NCI-H2081 (cell line): ENCODE data around the gene TDRD6.
"Not testable (repeated sequence)": the region's sequence is repeated elsewhere in the genome, so short reads cannot be mapped to it uniquely, and the experiment has no call there.

Experiments used
- DNase-seq, 2 experiments: peaks; one replicate each; lab custom pipeline; 2025; lab: John Stamatoyannopoulos, UW

TDRD6 gene, protein sequence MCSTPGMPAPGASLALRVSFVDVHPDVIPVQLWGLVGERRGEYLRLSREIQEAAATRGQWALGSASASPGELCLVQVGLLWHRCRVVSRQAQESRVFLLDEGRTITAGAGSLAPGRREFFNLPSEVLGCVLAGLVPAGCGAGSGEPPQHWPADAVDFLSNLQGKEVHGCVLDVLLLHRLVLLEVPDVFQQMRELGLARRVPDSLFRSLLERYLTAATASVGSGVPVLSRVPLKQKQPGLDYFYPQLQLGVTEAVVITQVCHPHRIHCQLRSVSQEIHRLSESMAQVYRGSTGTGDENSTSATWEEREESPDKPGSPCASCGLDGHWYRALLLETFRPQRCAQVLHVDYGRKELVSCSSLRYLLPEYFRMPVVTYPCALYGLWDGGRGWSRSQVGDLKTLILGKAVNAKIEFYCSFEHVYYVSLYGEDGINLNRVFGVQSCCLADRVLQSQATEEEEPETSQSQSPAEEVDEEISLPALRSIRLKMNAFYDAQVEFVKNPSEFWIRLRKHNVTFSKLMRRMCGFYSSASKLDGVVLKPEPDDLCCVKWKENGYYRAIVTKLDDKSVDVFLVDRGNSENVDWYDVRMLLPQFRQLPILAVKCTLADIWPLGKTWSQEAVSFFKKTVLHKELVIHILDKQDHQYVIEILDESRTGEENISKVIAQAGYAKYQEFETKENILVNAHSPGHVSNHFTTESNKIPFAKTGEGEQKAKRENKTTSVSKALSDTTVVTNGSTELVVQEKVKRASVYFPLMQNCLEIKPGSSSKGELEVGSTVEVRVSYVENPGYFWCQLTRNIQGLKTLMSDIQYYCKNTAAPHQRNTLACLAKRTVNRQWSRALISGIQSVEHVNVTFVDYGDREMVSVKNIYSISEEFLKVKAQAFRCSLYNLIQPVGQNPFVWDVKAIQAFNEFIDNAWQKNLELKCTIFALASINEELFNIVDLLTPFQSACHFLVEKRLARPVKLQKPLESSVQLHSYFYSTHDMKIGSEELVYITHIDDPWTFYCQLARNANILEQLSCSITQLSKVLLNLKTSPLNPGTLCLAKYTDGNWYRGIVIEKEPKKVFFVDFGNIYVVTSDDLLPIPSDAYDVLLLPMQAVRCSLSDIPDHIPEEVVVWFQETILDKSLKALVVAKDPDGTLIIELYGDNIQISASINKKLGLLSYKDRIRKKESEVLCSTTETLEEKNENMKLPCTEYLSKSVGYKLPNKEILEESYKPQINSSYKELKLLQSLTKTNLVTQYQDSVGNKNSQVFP (N-terminal part only)

GRCh38 chr6:46687619-46688097 lies at the start of gene TDRD6:
TDRD6 (plus strand) TSS chr6:46687885; CDS start chr6:46688129, 244 bp downstream.
- DNase-seq, result no peak

GRCh38 chr6:46637933-46638332 lies 49.8 kb upstream of the TDRD6 start:
- no peak for DNase-seq

DNA sequence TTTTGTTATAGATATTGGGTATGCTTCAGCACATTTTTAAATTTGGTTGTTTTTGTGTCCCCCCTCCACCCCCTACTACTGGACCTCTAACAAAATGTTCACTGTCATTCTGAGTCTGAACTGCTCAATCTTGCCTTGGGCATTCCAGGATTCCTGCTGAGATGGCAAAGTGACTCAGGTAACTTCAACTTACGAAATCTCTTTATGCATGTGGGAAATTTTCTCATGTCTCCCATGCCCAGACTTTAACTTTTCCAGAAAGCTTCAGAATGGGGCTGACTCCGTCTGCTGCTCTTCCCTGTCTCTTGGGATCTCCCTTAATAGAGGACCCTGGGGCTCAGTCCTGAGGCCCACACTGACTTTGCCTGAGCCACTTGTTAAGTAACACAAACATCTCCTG lies 49.0 kb upstream of the TDRD6 start:
- DNase-seq, result no peak

- DNase-seq, result no peak
Measured at GRCh38 chr6:46642928-46643751, 44.5 kb upstream of the TDRD6 start.

GRCh38 chr6:46645265-46645664 lies 42.4 kb upstream of the TDRD6 start:
- no peak for DNase-seq

GRCh38 chr6:46648108-46648507 lies 39.6 kb upstream of the TDRD6 start:
- DNase-seq, result not testable (repeated sequence)

GRCh38 chr6:46648869-46649492 lies 38.7 kb upstream of the TDRD6 start:
- DNase-seq, result no peak

GRCh38 chr6:46651006-46651405 lies 36.7 kb upstream of the TDRD6 start:
- no peak for DNase-seq

DNA sequence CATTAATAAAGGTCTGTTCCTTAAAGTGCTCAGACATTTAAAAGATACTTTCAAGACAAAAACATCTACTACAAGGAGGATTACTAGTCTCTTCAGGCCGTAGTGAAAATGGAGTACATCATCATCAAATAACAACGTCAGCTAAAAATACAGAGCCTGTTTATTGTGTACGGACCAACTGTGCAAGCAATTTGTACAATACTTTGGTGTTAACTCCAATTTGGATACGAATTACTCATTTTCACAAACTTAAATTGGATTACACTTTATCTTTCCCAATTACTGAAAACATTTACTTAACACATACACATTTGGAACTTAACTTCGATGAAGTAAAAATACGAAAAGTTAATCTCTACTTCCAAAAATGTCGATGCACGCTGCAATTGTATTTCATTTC lies 35.9 kb upstream of the TDRD6 start:
- DNase-seq, result no peak

- DNase-seq, result no peak
Measured at GRCh38 chr6:46652232-46652602, 35.5 kb upstream of the TDRD6 start.

- DNase-seq, result peak; percentile 77 to 89
Measured at GRCh38 chr6:46652603-46653438, 34.9 kb upstream of the TDRD6 start, which contains the start of the genes CYP39A1 and SLC25A27. CYP39A1 (minus strand) TSS chr6:46652818; CDS start chr6:46652582, 236 bp downstream. SLC25A27 (plus strand) TSS chr6:46652975; CDS start chr6:46653193, 218 bp downstream.

GRCh38 chr6:46653439-46654195 lies 34.1 kb upstream of the TDRD6 start:
- DNase-seq, result no peak

DNA sequence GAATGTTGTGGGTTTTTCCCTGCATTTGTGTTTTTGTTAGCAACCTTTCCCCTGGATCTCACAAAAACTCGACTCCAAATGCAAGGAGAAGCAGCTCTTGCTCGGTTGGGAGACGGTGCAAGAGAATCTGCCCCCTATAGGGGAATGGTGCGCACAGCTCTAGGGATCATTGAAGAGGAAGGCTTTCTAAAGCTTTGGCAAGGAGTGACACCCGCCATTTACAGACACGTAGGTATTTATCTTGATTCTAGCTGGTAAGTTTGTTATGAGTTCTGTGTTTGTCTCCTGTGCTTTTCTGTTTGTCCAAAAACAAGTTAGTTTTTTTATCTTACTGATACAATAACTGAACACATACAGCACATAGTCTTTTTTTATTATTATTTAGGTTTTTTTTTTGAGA lies 31.9 kb upstream of the TDRD6 start:
- DNase-seq, result no peak

GRCh38 chr6:46657642-46658041 lies 30.0 kb upstream of the TDRD6 start:
- DNase-seq, result no peak

DNA sequence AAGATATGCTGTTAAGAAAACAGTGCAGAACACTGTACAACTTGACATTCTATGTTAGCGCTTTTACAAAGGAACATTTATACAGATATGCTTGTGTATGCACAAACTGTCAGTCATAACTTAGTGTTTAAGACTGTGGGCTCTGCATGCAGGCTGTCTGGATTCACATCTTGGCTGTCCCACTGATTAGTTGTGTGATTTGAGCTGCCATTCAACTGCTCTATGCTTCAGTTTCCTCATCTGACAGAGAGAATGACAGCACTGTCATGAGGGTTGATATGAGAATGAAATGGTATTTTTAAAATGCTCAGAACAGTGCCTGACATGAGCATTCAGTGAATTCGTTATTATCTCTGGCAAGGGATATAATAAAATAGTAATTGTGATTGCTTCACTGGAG lies 26.2 kb upstream of the TDRD6 start:
- DNase-seq, result no peak

GRCh38 chr6:46667377-46667776 lies 20.3 kb upstream of the TDRD6 start:
- DNase-seq, result no peak

GRCh38 chr6:46674410-46674809 lies 13.3 kb upstream of the TDRD6 start:
- DNase-seq, result no peak

- no peak for DNase-seq
Measured at GRCh38 chr6:46676604-46677313, 10.9 kb upstream of the TDRD6 start.
